ENCODE data around the gene RAB1A. TPM values are rescaled to one million over a fixed set of nuclear protein-coding genes. Genes with fewer than 3 reads are reported as not detected.
A peak's percentile ranks its signal among the peaks of the same experiment; 100 is the strongest.

The RAB1A gene
- total and polyA plus RNA-seq, 2 of the 13 experiments (the other 11 are each of a cell fraction or from before 2014, with no cell fraction given) = 206 to 226 TPM

DNA sequence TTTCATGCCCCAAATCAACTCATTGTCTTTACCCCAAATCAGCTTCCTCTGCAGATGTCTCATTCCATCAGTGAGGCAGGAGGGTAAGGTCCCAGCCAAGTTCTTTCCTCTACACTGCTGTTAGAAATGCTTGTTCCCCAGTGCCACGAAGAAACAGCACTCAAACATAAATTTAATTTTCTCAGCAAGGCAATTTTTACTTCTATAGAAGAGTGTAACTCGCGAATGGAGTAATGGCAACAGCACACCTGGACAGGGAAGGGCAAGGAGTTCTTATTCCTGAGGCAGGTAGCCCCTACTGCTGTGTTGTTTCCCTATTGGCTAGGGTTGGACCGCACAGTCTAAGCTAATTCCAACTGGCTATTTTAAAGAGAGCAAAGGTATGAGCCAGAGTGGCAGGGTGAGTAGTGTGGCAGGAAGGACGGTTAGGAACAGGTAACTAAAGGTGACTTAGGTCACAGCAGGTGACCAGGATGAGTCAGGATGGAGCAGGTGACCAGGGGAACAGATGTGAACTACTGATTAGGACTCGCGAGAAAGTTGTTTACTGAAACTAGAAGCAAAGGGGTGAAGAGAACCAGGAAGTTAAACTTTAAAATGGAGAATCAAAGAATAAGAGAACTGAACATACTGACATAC lies 85.7 kb downstream of the RAB1A start:
- H3K36me3 ChIP-seq (replicated peaks in 1 of 2; ENCODE audit: control insufficient read depth in 1 of 2, insufficient read depth in 2 of 2, low read length in 2 of 2) = peaks cover 0 to 12% of the 10 kb centered on the region in 2 experiments; a peak in 1 of 5 replicates
- CTCF ChIA-PET (ENCODE audit: low intra/inter-chr PET ratio, low total read pairs) = no interaction called here
- H2AFZ ChIP-seq (ENCODE audit: low read length) = no peak overlapping the region
- no TSS peak for BruUV-seq (replicated peaks)
- peaks cover 13% of the 10 kb centered on the region for H3K4me1 ChIP-seq (ENCODE audit: insufficient read depth, low read length)
- FAIRE-seq (no peak), ATAC-seq (no peak), DNase-seq (ENCODE audit: low spot score) (no peak)
- H4K20me1 ChIP-seq (ENCODE audit: insufficient read depth, low read length) = no peaks in the 10 kb centered on the region
- no peak overlapping the region for H3K9ac ChIP-seq (ENCODE audit: insufficient read depth, low read depth, low read length)
- intact Hi-C loops (cut with micrococcal nuclease; ENCODE audit: unreplicated experiment) (loop anchor here (5.0 kb wide), 1 partner anchor 52 kb away; no protein-coding TSS in a partner anchor), in situ Hi-C loops (cut with HindIII; ENCODE audit: extremely low pct_ligation_motif_present, low pct_unique_long_range_greater_than_20kb) (loop anchor here (5.0 kb wide), 1 partner anchor 127 kb away; no protein-coding TSS in a partner anchor)
- H3K27me3 ChIP-seq (ENCODE audit: control insufficient read depth in 1 of 2, insufficient read depth in 2 of 2, low read length in 2 of 2) = no peaks in the 10 kb centered on the region
- H3K4me3 ChIP-seq (replicated peaks in 1 of 3; ENCODE audit: insufficient read depth in 1 of 3, low read depth in 2 of 3, low read length in 3 of 3) = no peak overlapping the region
- POLR2A ChIA-PET = interaction anchor here (3.4 kb wide), 1 partner anchor 11 kb away, joined by 16 read pairs; the partner anchor contains the start of gene CEP68
- H3K9me3 ChIP-seq (ENCODE audit: low read length) = no peaks in the 10 kb centered on the region
- H3K27ac ChIP-seq (ENCODE audit: extremely low read length, insufficient read depth, low read length) = no peak overlapping the region
- 84% methylated on average over 7 of the region's 7 CpGs for WGBS (ENCODE audit: low lambda C conversion rate)
- TF ChIP-seq FOSL2 (CRISPR knock-in tag; IDR thresholded peaks at IDR 0.05) (peak; percentile 35), REXO4 (CRISPR knock-in tag; IDR thresholded peaks at IDR 0.05; ENCODE audit: borderline replicate concordance) (no peak)
- H3K4me2 ChIP-seq (ENCODE audit: low read depth, low read length) = no peak overlapping the region
- H3K79me2 ChIP-seq (ENCODE audit: insufficient read depth, low read length) = no peaks in the 10 kb centered on the region

DNA sequence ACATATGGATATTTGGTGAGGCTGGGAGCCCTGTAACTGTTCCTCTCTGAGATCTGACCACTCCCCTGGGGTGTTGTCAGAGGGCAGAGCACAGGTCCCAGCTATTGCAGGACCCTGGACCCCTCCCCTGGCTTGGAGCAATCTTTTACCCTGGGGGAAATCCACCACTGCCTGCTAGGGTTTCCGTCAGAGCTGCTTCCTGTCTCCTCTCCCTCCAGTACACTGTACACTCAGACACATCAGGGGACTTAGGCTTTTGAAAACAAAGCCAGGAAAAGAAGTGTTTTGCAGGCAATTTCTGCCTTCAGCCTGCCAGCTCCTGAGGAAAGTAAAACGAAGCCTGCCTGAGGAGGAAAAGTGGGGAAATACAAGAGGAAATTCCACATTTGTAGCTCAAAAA lies 86.9 kb downstream of the RAB1A start:
- Histone ChIP-seq H3K36me3 (replicated peaks in 1 of 2; ENCODE audit: control insufficient read depth in 1 of 2, insufficient read depth in 2 of 2, low read length in 2 of 2) (peaks cover 2 to 18% of the 10 kb centered on the region in 2 experiments; a peak in 1 of 5 replicates), H3K9me3 (ENCODE audit: low read length) (no peaks in the 10 kb centered on the region), H2AFZ (ENCODE audit: low read length) (no peak overlapping the region), H3K27me3 (ENCODE audit: control insufficient read depth in 1 of 2, insufficient read depth in 2 of 2, low read length in 2 of 2) (no peaks in the 10 kb centered on the region), H3K4me2 (ENCODE audit: low read depth, low read length) (no peak overlapping the region), H3K27ac (ENCODE audit: extremely low read length, insufficient read depth, low read length) (no peak overlapping the region), H3K79me2 (ENCODE audit: insufficient read depth, low read length) (no peaks in the 10 kb centered on the region), H3K4me1 (ENCODE audit: insufficient read depth, low read length) (peaks cover 13% of the 10 kb centered on the region), H3K4me3 (replicated peaks in 1 of 3; ENCODE audit: insufficient read depth in 1 of 3, low read depth in 2 of 3, low read length in 3 of 3) (no peak overlapping the region), H3K9ac (ENCODE audit: insufficient read depth, low read depth, low read length) (no peak overlapping the region), H4K20me1 (ENCODE audit: insufficient read depth, low read length) (no peaks in the 10 kb centered on the region)
- no peak for ATAC-seq
- ChIA-PET POLR2A (interaction anchor here (3.4 kb wide), 1 partner anchor 13 kb away, joined by 16 read pairs; the partner anchor contains the start of gene CEP68), CTCF (ENCODE audit: low intra/inter-chr PET ratio, low total read pairs) (interaction anchor here (3.5 kb wide), 1 partner anchor 125 kb away, joined by 65 read pairs; no protein-coding TSS in a partner anchor)
- 93% methylated on average over 2 of the region's 2 CpGs for whole genome bisulfite sequencing (ENCODE audit: low lambda C conversion rate)
- intact Hi-C loops (cut with micrococcal nuclease; ENCODE audit: unreplicated experiment) (loop anchor here (5.0 kb wide), 1 partner anchor 51 kb away; no protein-coding TSS in a partner anchor), in situ Hi-C loops (cut with HindIII; ENCODE audit: extremely low pct_ligation_motif_present, low pct_unique_long_range_greater_than_20kb) (loop anchor here (5.0 kb wide), 1 partner anchor 126 kb away; no protein-coding TSS in a partner anchor)
- DNase-seq (ENCODE audit: low spot score) = no peak
- BruUV-seq (replicated peaks) = no TSS peak
- FAIRE-seq = no peak
- TF ChIP-seq SAP130 (CRISPR knock-in tag; IDR thresholded peaks at IDR 0.05; ENCODE audit: low read depth) (no peak), BHLHE40 (IDR thresholded peaks at IDR 0.05; ENCODE audit: low read length) (no peak), ZNF260 (CRISPR knock-in tag; IDR thresholded peaks at IDR 0.05; ENCODE audit: borderline replicate concordance, low read depth) (no peak), CREM (IDR thresholded peaks at IDR 0.05) (no peak), CREM (CRISPR knock-in tag; IDR thresholded peaks at IDR 0.05) (no peak)
